GM23248 (cell line): ENCODE data around the gene ANTXRL. TPM values are rescaled to one million over a fixed set of nuclear protein-coding genes. Genes with fewer than 3 reads are reported as not detected.
"Not testable (repeated sequence)": the region's sequence is repeated elsewhere in the genome, so short reads cannot be mapped to it uniquely, and the experiment has no call there.

Experiments
- DNase-seq: peaks from one replicate; pipeline ENCODE4 v3.0.0-alpha.2; 2015
- H2AFZ ChIP-seq: fragments of 200-600 bp; sonication (generic); 2 replicates; pipeline ENCODE4 v1.6.1; 2016; ENCODE audit warnings: antibody characterized with exemption
- H3F3A ChIP-seq: fragments of 200-600 bp; sonication (generic); 2 replicates; pipeline ENCODE4 v1.6.1; 2016; ENCODE audit warnings: mild to moderate bottlenecking, antibody characterized with exemption, mixed run types; ENCODE audit not compliant: insufficient read depth
- H3K27ac ChIP-seq: fragments of 200-600 bp; sonication (generic); 2 replicates; pipeline ENCODE4 v1.5.1; 2016; ENCODE audit warnings: mild to moderate bottlenecking
- H3K27me3 ChIP-seq: fragments of 200-600 bp; sonication (generic); replicated peaks from 2 replicates; pipeline ENCODE4 v1.6.1; 2016; ENCODE audit warnings: mild to moderate bottlenecking; ENCODE audit not compliant: insufficient read depth
- H3K36me3 ChIP-seq: fragments of 200-600 bp; sonication (generic); 2 replicates; pipeline ENCODE4 v1.6.1; 2016; ENCODE audit warnings: low read depth, mild to moderate bottlenecking
- H3K4me1 ChIP-seq: fragments of 200-600 bp; sonication (generic); 2 replicates; pipeline ENCODE4 v1.6.1; 2016; ENCODE audit warnings: mild to moderate bottlenecking; ENCODE audit not compliant: insufficient read depth
- H3K4me2 ChIP-seq: fragments of 200-600 bp; sonication (generic); one replicate; pipeline ENCODE4 v1.6.1; 2016; ENCODE audit warnings: mild to moderate bottlenecking; ENCODE audit not compliant: unreplicated experiment
- H3K4me3 ChIP-seq: fragments of 200-600 bp; sonication (generic); 2 replicates; pipeline ENCODE4 v1.5.1; 2016; ENCODE audit warnings: mild to moderate bottlenecking
- H3K79me2 ChIP-seq: fragments of 200-600 bp; sonication (generic); 2 replicates; pipeline ENCODE4 v1.6.1; 2016; ENCODE audit warnings: mild to moderate bottlenecking; ENCODE audit not compliant: insufficient read depth
- H3K9ac ChIP-seq: fragments of 200-600 bp; sonication (generic); 2 replicates; pipeline ENCODE4 v1.6.1; 2016; ENCODE audit warnings: mild to moderate bottlenecking
- H3K9me2 ChIP-seq: fragments of 200-600 bp; sonication (generic); 2 replicates; pipeline ENCODE4 v1.6.1; 2016; ENCODE audit warnings: mixed run types, mild to moderate bottlenecking, moderate library complexity; ENCODE audit not compliant: insufficient read depth
- H3K9me3 ChIP-seq: fragments of 200-600 bp; sonication (generic); one replicate; pipeline ENCODE4 v1.6.1; 2017; ENCODE audit warnings: low read depth
- H4K20me1 ChIP-seq: fragments of 200-600 bp; sonication (generic); 2 replicates; pipeline ENCODE4 v1.6.0; 2016; ENCODE audit not compliant: insufficient read depth
- EZH2 ChIP-seq: fragments of 200-600 bp; sonication (generic); IDR thresholded peaks from 2 replicates; pipeline ENCODE4 v1.6.1; 2018; ENCODE audit warnings: antibody characterized with exemption, mild to moderate bottlenecking; ENCODE audit not compliant: insufficient read depth, poor library complexity, severe bottlenecking
- EZH2phosphoT487 ChIP-seq: fragments of 200-600 bp; sonication (generic); IDR thresholded peaks from 2 replicates; pipeline ENCODE4 v1.6.1; 2018; ENCODE audit warnings: antibody characterized with exemption, moderate library complexity, mild to moderate bottlenecking, low read depth; ENCODE audit not compliant: insufficient read depth
- WGBS, 2 experiments: methylation state at CpG; one replicate each; pipeline ENCODE4 v1.1.6; 2015 to 2017; ENCODE audit warnings: low lambda C conversion rate in 2 of 2, low coverage in 1 of 2; ENCODE audit errors: missing lambda C conversion rate in 2 of 2; 5-methylcytosine and 5-hydroxymethylcytosine counted together
- in situ Hi-C: fragments of 300-500 bp; cut with MboI; formaldehyde crosslinking; loops from 2 replicates; pipeline ENCODE4 v1.15.0; 2020
- polyA plus RNA-seq: library from polyadenylated mRNA; unstranded; fragments of >200 nt; fragmentation: Nextera tagmentation; extraction: Ambion mirVana; gene quantifications from 2 replicates; pipeline ENCODE4 v1.2.1, GENCODE V29; 2016
- total RNA-seq: library from RNA; depleted of rRNA; stranded (reverse); fragments of >200 nt; shearing (Covaris generic); gene quantifications from 2 replicates; pipeline ENCODE4 v1.2.3, GENCODE V29; 2014

Gene ANTXRL
- total and polyA plus RNA-seq, 2 experiments from 2014 or later = not detected

GRCh38 chr10:46272863-46273415 is 13.9 kb upstream of the ANTXRL start:
- TF ChIP-seq EZH2phosphoT487 = no peak
- no peak for TF ChIP-seq EZH2
- H3K4me1 ChIP-seq = no peaks in the 10 kb centered on the region
- in situ Hi-C loops = no loop called here
- WGBS, 2 experiments = 72 to 73% methylated on average over 3 to 4 of the region's 4 CpGs
- H2AFZ ChIP-seq = no peak overlapping the region
- DNase-seq = no peak
- H3K36me3 ChIP-seq = no peaks in the 10 kb centered on the region
- peaks cover 13% of the 10 kb centered on the region; the same call in 1 of the 2 replicates for H3K27me3 ChIP-seq
- no peaks in the 10 kb centered on the region for H3K9me3 ChIP-seq
- no peaks in the 10 kb centered on the region for H3K9me2 ChIP-seq
- H3K4me3 ChIP-seq = no peak overlapping the region
- no peak overlapping the region for H3K4me2 ChIP-seq
- no peaks in the 10 kb centered on the region for H4K20me1 ChIP-seq
- H3K9ac ChIP-seq = no peak overlapping the region
- H3K27ac ChIP-seq = no peak overlapping the region
- no peaks in the 10 kb centered on the region for H3F3A ChIP-seq
- H3K79me2 ChIP-seq = no peaks in the 10 kb centered on the region

- no peaks in the 10 kb centered on the region for H3F3A ChIP-seq
- no peak overlapping the region for H3K9ac ChIP-seq
- no peak for DNase-seq
- no peak overlapping the region for H3K4me2 ChIP-seq
- H4K20me1 ChIP-seq = no peaks in the 10 kb centered on the region
- no peaks in the 10 kb centered on the region for H3K79me2 ChIP-seq
- in situ Hi-C loops = no loop called here
- no peaks in the 10 kb centered on the region for H3K36me3 ChIP-seq
- no peak overlapping the region for H3K4me3 ChIP-seq
- H3K4me1 ChIP-seq = no peaks in the 10 kb centered on the region
- WGBS, 2 experiments = 68 to 69% methylated on average over 9 of the region's 9 CpGs
- H3K27ac ChIP-seq = no peak overlapping the region
- H2AFZ ChIP-seq = no peak overlapping the region
- no peaks in the 10 kb centered on the region for H3K9me2 ChIP-seq
- H3K9me3 ChIP-seq = no peaks in the 10 kb centered on the region
- peaks cover 13% of the 10 kb centered on the region; the same call in 1 of the 2 replicates for H3K27me3 ChIP-seq
- no peak for TF ChIP-seq EZH2
- TF ChIP-seq EZH2phosphoT487 = no peak
Measured at GRCh38 chr10:46273506-46274477, 13.0 kb upstream of the ANTXRL start.

- Histone ChIP-seq H3K27ac (no peak overlapping the region), H2AFZ (no peak overlapping the region), H3K36me3 (no peaks in the 10 kb centered on the region), H3K9me3 (no peaks in the 10 kb centered on the region), H4K20me1 (no peaks in the 10 kb centered on the region), H3K4me1 (no peaks in the 10 kb centered on the region), H3K27me3 (peaks cover 13% of the 10 kb centered on the region; the same call in 1 of the 2 replicates), H3K9me2 (no peaks in the 10 kb centered on the region), H3K9ac (no peak overlapping the region), H3K79me2 (no peaks in the 10 kb centered on the region), H3F3A (0 out of 2 replicates have a peak, but pooled peaks cover 4% of the 10 kb centered on the region), H3K4me2 (no peak overlapping the region), H3K4me3 (no peak overlapping the region)
- TF ChIP-seq EZH2 (no peak), EZH2phosphoT487 (no peak)
- in situ Hi-C loops = no loop called here
- WGBS, 2 experiments = 73 to 78% methylated on average over 2 of the region's 2 CpGs
- DNase-seq = no peak
Measured at GRCh38 chr10:46277840-46278239, 9.0 kb upstream of the ANTXRL start.

GRCh38 chr10:46282421-46282831 is 4.4 kb upstream of the ANTXRL start:
- in situ Hi-C loops = loop anchor here (5.0 kb wide), 2 partner anchors 175 to 1100 kb away; partner anchors contain the start of gene ZNF488
- Histone ChIP-seq H3F3A (peaks cover 11% of the 10 kb centered on the region; the same call in 1 of the 2 replicates), H3K9ac (peak overlapping the region; percentile 56), H3K4me3 (peak overlapping the region; percentile 71), H2AFZ (peak overlapping the region; percentile 63), H3K4me1 (peaks cover 15% of the 10 kb centered on the region; the same call in 1 of the 2 replicates), H3K4me2 (peak overlapping the region; percentile 68)
- not testable (repeated sequence) for H3K9me3 ChIP-seq, H3K27ac ChIP-seq, H3K9me2 ChIP-seq, H3K36me3 ChIP-seq, H4K20me1 ChIP-seq, H3K27me3 ChIP-seq, DNase-seq, H3K79me2 ChIP-seq
- WGBS, 2 experiments = 32% methylated on average over 6 to 20 of the region's 20 CpGs
